ENCODE results near the gene LENG1.
"Not testable (repeated sequence)": the region's sequence is repeated elsewhere in the genome, so short reads cannot be mapped to it uniquely, and the experiment has no call there.

Gene LENG1

DNA sequence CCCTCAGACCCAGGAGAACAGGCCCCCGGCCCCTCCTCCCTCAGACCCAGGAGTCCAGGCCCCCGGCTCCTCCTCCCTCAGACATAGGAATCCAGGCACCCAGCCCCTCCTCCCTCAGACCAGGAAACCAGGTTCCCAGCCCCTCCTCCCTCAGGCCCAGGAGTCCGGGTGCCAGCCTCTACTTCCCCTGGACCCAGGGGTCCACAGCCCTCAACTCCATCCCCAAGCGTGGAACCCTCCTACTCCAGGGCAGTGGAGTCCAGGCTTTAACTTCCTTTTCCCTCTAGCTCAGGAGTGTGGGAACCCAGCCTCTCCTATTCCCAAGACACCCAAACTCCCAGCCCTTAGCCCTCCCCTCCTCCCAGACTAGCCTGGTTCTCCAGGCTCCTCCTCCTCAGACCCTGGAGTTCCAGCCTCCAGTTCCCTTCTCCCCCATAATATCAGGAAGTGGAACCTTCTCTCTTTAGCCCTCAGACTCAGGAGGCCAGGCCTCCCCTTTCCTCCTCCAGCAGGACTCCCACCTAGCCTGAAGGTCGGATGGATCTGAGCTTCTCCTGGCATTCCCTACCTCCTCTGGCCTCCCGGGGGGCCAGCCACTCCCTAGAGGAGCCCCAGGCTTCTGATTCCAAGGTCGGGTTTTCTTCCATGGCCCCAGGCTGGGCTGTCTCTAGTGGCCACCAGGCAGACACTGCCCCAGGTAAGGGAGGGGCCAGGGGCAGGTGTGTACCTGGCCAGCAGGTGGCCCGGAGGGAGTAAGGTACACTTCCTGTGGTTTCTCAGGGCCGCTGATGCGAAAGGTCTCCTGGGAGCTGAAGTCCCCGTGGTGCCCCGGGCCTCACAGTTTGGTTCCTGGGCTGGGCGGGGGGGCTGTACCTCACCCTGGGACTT is 13.2 kb upstream of the LENG1 start, which contains the start of gene TMC4 (continued):
- TF ChIP-seq, protein P1, sequence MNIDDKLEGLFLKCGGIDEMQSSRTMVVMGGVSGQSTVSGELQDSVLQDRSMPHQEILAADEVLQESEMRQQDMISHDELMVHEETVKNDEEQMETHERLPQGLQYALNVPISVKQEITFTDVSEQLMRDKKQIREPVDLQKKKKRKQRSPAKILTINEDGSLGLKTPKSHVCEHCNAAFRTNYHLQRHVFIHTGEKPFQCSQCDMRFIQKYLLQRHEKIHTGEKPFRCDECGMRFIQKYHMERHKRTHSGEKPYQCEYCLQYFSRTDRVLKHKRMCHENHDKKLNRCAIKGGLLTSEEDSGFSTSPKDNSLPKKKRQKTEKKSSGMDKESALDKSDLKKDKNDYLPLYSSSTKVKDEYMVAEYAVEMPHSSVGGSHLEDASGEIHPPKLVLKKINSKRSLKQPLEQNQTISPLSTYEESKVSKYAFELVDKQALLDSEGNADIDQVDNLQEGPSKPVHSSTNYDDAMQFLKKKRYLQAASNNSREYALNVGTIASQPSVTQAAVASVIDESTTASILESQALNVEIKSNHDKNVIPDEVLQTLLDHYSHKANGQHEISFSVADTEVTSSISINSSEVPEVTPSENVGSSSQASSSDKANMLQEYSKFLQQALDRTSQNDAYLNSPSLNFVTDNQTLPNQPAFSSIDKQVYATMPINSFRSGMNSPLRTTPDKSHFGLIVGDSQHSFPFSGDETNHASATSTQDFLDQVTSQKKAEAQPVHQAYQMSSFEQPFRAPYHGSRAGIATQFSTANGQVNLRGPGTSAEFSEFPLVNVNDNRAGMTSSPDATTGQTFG (tag by site-specific recombination; IDR thresholded peaks at IDR 0.05; ENCODE audit: borderline replicate concordance), result no peak

DNA sequence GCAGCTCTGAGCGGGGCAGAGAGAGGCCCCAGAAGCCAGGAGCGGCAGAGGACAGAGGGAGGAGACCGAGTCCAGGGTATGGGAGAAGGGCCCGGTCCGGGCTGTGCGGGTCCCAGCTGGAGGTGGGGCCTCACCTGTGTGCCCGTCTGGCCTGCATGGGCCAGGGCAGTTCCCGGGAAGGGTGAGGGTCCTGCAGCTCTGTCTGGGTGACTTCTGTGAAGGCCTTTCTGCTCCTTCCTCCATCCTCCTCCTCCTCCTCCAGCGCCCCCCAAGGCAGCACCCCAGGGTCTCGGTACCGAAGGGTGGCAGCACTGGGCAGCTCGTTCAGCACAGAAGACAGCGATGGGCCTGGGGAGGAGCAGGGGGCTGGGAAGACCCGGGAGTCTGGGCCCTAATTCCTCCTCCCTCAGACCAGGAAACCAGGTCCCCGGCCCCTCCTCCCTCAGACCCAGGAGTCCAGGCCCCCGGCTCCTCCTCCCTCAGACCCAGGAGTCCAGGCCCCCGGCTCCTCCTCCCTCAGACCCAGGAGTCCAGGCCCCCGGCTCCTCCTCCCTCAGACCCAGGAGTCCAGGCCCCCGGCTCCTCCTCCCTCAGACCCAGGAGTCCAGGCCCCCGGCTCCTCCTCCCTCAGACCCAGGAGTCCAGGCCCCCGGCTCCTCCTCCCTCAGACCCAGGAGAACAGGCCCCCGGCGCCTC is 12.4 kb upstream of the LENG1 start:
- not testable (repeated sequence) for H3K4me3 ChIP-seq (ENCODE audit: low read depth, low read length); H3K4me1 ChIP-seq (ENCODE audit: control insufficient read depth, insufficient read depth, low read length); H3K27ac ChIP-seq (ENCODE audit: extremely low read depth, low read depth, low read length); H3K9me3 ChIP-seq (ENCODE audit: control insufficient read depth, insufficient read depth, low read depth, low read length); H3K36me3 ChIP-seq (ENCODE audit: control insufficient read depth in 2 of 2, insufficient read depth in 1 of 2, low read length in 2 of 2)
- POLR2A ChIA-PET, result interaction anchor here (0.5 to 10.2 kb wide), 6 partner anchors 12 to 58 kb away, joined by 3 to 90 read pairs (median 11); partner anchors contain the start of genes CNOT3, MBOAT7 and TSEN34
- CTCF ChIA-PET, result interaction anchor here (0.6 to 3.7 kb wide), 4 partner anchors 8 to 227 kb away, joined by 3 to 15 read pairs (median 5); no protein-coding TSS in a partner anchor

DNA sequence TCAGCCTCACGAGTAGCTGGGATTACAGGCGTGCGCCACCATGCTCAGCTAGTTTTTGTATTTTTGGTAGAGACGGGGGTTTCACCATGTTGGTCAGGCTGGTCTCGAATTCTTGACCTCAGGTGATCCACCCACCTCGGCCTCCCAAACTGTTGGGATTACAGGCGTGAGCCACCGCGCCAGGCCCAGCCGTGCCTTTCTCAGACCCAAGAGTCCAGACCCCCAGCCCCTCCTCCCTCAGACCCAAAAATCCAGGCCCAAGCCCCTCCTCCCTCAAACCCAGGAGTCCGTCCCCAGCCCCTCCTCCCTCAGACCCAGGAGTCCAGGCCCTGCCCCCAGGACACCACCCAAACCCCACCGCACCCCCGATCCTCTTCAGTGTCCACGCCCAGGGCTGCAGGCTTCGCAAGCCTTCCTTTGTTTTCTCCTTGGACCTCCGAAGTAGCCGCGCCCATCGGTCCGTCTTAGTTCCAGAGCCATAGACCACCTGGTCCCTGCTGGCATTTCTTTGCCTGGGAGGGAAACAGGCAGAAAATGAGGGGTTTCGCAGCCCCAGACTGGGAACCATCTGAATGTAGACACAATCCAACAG is 9.7 kb upstream of the LENG1 start:
- Histone ChIP-seq H3K9me3 (ENCODE audit: control insufficient read depth, insufficient read depth, low read depth, low read length) (no peaks in the 10 kb centered on the region), H3K4me1 (ENCODE audit: control insufficient read depth, insufficient read depth, low read length) (no peaks in the 10 kb centered on the region), H3K27ac (ENCODE audit: extremely low read depth, low read depth, low read length) (no peak overlapping the region), H3K36me3 (ENCODE audit: control insufficient read depth in 2 of 2, insufficient read depth in 1 of 2, low read length in 2 of 2) (no peaks in the 10 kb centered on the region), H3K4me3 (ENCODE audit: low read depth, low read length) (no peak overlapping the region)
- CTCF ChIA-PET, result interaction anchor here (0.7 to 4.6 kb wide), 8 partner anchors 10 to 258 kb away, joined by 3 to 18 read pairs (median 6); partner anchors contain the start of genes CNOT3, LENG1 and MBOAT7
- POLR2A ChIA-PET, result interaction anchor here (0.7 to 1.4 kb wide), 3 partner anchors 9 to 128 kb away, joined by 3 to 6 read pairs (median 4); partner anchors contain the start of genes LENG1 and MBOAT7
- TF ChIP-seq ZNF350 (tag by site-specific recombination; IDR thresholded peaks at IDR 0.05) (no peak), ZNF24 (tag by site-specific recombination; IDR thresholded peaks at IDR 0.05) (no peak), ZNF768 (tag by site-specific recombination; IDR thresholded peaks at IDR 0.05) (no peak)

DNA sequence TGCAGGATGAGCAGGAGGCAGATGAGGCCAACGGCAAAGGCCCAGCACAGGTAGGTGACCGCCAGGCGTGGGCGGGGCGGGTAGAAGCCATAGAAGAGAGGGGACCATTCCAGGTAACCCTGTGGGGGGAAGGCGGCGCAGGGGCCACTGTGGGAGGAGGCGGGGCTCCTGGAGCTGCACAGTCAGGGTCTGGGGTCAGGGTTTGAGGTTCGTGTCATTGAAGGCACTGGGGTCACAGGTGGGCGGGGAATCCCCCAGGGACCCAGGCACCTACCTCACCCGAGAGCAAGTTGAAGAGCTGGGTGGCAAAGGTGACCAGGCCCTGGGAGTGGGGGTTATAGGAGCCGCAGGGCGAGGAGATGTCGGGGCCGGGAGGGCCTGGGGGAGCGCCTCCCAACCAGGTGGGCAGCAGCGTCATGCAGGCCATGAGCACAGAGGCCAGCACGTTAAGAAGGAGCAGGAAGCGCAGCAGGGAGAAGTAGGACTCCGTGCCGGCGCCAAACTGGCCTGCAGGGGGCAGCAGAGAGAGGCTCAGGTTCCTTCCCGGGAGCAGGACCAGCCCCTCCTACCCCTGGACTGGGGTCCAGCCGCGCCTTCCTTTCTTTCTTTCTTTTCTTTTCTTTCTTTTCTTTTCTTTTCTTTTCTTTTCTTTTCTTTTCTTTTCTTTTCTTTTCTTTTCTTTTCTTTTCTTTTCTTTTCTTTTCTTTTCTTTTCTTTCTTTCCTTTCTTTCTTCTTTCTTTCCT is 8.8 kb upstream of the LENG1 start:
- no peaks in the 10 kb centered on the region for H3K4me1 ChIP-seq (ENCODE audit: control insufficient read depth, insufficient read depth, low read length)
- H3K9me3 ChIP-seq (ENCODE audit: control insufficient read depth, insufficient read depth, low read depth, low read length), result no peaks in the 10 kb centered on the region
- no peak overlapping the region for H3K27ac ChIP-seq (ENCODE audit: extremely low read depth, low read depth, low read length)
- ChIA-PET CTCF (interaction anchor here (0.9 to 4.6 kb wide), 10 partner anchors 8 to 223 kb away, joined by 3 to 18 read pairs (median 7); partner anchors contain the start of genes CNOT3, LENG1 and MBOAT7), POLR2A (interaction anchor here (1.4 to 2.6 kb wide), 3 partner anchors 8 to 31 kb away, joined by 6 to 17 read pairs (median 7); partner anchors contain the start of genes CNOT3, LENG1 and MBOAT7)
- H3K4me3 ChIP-seq (ENCODE audit: low read depth, low read length), result no peak overlapping the region
- no peaks in the 10 kb centered on the region for H3K36me3 ChIP-seq (ENCODE audit: control insufficient read depth in 2 of 2, insufficient read depth in 1 of 2, low read length in 2 of 2)
- TF ChIP-seq ZIC2 (tag by site-specific recombination; IDR thresholded peaks at IDR 0.05), result 0 out of 2 replicates have a peak, but pooled peaks have one; percentile 12
- 0 out of 2 replicates have a peak, but pooled peaks have one; percentile 36 for TF ChIP-seq ZNF600 (tag by site-specific recombination; IDR thresholded peaks at IDR 0.05)
- TF ChIP-seq KLF9 (tag by site-specific recombination; IDR thresholded peaks at IDR 0.05; ENCODE audit: low read depth), result peak; percentile 71; the same call in 1 of the 2 replicates
- 0 out of 2 replicates have a peak, but pooled peaks have one; percentile 40 for TF ChIP-seq ZFP69B (tag by site-specific recombination; IDR thresholded peaks at IDR 0.05)
- no peak for TF ChIP-seq RBAK (tag by site-specific recombination; IDR thresholded peaks at IDR 0.05)
- TF ChIP-seq ZFHX2 (tag by site-specific recombination; conservative IDR thresholded peaks at IDR 0.05), result peak; percentile 57
- no peak; the same call in 1 of the 2 replicates for TF ChIP-seq KLF7 (tag by site-specific recombination; IDR thresholded peaks at IDR 0.05; ENCODE audit: borderline replicate concordance)
- 0 out of 2 replicates have a peak, but pooled peaks have one; percentile 45 for TF ChIP-seq ZSCAN30 (tag by site-specific recombination; IDR thresholded peaks at IDR 0.05)
- peak; percentile 40; the same call in 1 of the 2 replicates for TF ChIP-seq ZNF2 (tag by site-specific recombination; IDR thresholded peaks at IDR 0.05)
- TF ChIP-seq, protein P2, sequence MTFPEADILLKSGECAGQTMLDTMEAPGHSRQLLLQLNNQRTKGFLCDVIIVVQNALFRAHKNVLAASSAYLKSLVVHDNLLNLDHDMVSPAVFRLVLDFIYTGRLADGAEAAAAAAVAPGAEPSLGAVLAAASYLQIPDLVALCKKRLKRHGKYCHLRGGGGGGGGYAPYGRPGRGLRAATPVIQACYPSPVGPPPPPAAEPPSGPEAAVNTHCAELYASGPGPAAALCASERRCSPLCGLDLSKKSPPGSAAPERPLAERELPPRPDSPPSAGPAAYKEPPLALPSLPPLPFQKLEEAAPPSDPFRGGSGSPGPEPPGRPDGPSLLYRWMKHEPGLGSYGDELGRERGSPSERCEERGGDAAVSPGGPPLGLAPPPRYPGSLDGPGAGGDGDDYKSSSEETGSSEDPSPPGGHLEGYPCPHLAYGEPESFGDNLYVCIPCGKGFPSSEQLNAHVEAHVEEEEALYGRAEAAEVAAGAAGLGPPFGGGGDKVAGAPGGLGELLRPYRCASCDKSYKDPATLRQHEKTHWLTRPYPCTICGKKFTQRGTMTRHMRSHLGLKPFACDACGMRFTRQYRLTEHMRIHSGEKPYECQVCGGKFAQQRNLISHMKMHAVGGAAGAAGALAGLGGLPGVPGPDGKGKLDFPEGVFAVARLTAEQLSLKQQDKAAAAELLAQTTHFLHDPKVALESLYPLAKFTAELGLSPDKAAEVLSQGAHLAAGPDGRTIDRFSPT (tag by site-specific recombination; IDR thresholded peaks at IDR 0.05), result peak; percentile 35; the same call in 1 of the 2 replicates
- TF ChIP-seq ZNF629 (tag by site-specific recombination; IDR thresholded peaks at IDR 0.05), result 0 out of 2 replicates have a peak, but pooled peaks have one; percentile 17
- TF ChIP-seq ZNF624 (tag by site-specific recombination; IDR thresholded peaks at IDR 0.05), result no peak
- TF ChIP-seq, protein P3, sequence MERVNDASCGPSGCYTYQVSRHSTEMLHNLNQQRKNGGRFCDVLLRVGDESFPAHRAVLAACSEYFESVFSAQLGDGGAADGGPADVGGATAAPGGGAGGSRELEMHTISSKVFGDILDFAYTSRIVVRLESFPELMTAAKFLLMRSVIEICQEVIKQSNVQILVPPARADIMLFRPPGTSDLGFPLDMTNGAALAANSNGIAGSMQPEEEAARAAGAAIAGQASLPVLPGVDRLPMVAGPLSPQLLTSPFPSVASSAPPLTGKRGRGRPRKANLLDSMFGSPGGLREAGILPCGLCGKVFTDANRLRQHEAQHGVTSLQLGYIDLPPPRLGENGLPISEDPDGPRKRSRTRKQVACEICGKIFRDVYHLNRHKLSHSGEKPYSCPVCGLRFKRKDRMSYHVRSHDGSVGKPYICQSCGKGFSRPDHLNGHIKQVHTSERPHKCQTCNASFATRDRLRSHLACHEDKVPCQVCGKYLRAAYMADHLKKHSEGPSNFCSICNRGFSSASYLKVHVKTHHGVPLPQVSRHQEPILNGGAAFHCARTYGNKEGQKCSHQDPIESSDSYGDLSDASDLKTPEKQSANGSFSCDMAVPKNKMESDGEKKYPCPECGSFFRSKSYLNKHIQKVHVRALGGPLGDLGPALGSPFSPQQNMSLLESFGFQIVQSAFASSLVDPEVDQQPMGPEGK (tag by site-specific recombination; IDR thresholded peaks at IDR 0.05), result peak; percentile 18; the same call in 1 of the 2 replicates
